Stimulated activated CD8-positive, alpha-beta memory T cell treated with anti-CD3 and anti-CD28 coated beads, Interleukin-4, amount 100 ng/mL, for 24 hours (primary cell): Measurements from ENCODE around the gene PIP4K2B.
A peak's percentile ranks its signal among the peaks of the same experiment; 100 is the strongest.
"Not testable (repeated sequence)": the region's sequence is repeated elsewhere in the genome, so short reads cannot be mapped to it uniquely, and the experiment has no call there.

Source experiments
- DNase-seq: peaks from one replicate; pipeline ENCODE4 v3.0.0-alpha.2; 2020; ENCODE audit warnings: low read depth

PIP4K2B gene

GRCh38 chr17:38729368-38729885 is 69.9 kb downstream of the PIP4K2B start:
- no peak for DNase-seq

- no peak for DNase-seq
These were observed 71.0 kb downstream of the PIP4K2B start for GRCh38 chr17:38728290-38728831.

- DNase-seq = peak; percentile 71
These were observed 71.6 kb downstream of the PIP4K2B start for GRCh38 chr17:38727736-38728135.

- DNase-seq = not testable (repeated sequence)
These were observed 73.2 kb downstream of the PIP4K2B start for GRCh38 chr17:38726145-38726544.

GRCh38 chr17:38725066-38725465 is 74.3 kb downstream of the PIP4K2B start:
- DNase-seq = no peak

- DNase-seq = no peak
These were observed 74.9 kb downstream of the PIP4K2B start for GRCh38 chr17:38724337-38724988.

- no peak for DNase-seq
These were observed 77.6 kb downstream of the PIP4K2B start for GRCh38 chr17:38721802-38722201.

GRCh38 chr17:38720941-38721340 is 78.4 kb downstream of the PIP4K2B start:
- DNase-seq = no peak

- no peak for DNase-seq
These were observed 79.3 kb downstream of the PIP4K2B start for GRCh38 chr17:38719943-38720641.

- no peak for DNase-seq
These were observed 79.9 kb downstream of the PIP4K2B start for GRCh38 chr17:38719289-38719942.

- no peak for DNase-seq
These were observed 82.1 kb downstream of the PIP4K2B start for GRCh38 chr17:38717139-38717745.

GRCh38 chr17:38716368-38717005 is 82.9 kb downstream of the PIP4K2B start:
- no peak for DNase-seq
